ENCODE data around the gene KLB. TPM values are rescaled to one million over a fixed set of nuclear protein-coding genes. Genes with fewer than 3 reads are reported as not detected.

Gene KLB
- total and polyA plus RNA-seq, 4 donors: 13.5 to 31.0 (median 22.8) TPM

- TF ChIP-seq, protein P1, sequence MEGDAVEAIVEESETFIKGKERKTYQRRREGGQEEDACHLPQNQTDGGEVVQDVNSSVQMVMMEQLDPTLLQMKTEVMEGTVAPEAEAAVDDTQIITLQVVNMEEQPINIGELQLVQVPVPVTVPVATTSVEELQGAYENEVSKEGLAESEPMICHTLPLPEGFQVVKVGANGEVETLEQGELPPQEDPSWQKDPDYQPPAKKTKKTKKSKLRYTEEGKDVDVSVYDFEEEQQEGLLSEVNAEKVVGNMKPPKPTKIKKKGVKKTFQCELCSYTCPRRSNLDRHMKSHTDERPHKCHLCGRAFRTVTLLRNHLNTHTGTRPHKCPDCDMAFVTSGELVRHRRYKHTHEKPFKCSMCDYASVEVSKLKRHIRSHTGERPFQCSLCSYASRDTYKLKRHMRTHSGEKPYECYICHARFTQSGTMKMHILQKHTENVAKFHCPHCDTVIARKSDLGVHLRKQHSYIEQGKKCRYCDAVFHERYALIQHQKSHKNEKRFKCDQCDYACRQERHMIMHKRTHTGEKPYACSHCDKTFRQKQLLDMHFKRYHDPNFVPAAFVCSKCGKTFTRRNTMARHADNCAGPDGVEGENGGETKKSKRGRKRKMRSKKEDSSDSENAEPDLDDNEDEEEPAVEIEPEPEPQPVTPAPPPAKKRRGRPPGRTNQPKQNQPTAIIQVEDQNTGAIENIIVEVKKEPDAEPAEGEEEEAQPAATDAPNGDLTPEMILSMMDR (IDR thresholded peaks at IDR 0.05; ENCODE audit: low read depth, low read length, missing input control): no peak
- TF ChIP-seq NR2F2 (IDR thresholded peaks at IDR 0.05) (no peak), ZBTB33 (IDR thresholded peaks at IDR 0.05) (no peak), HNF4A (conservative IDR thresholded peaks at IDR 0.05) (no peak), ATF3 (IDR thresholded peaks at IDR 0.05) (no peak), MAX (IDR thresholded peaks at IDR 0.05) (no peak), FOXA1 (IDR thresholded peaks at IDR 0.05) (no peak), SP1 (IDR thresholded peaks at IDR 0.05) (no peak), RXRA (IDR thresholded peaks at IDR 0.05) (no peak), RAD21 (IDR thresholded peaks at IDR 0.05) (no peak), GABPA (IDR thresholded peaks at IDR 0.05 in 1 of 2, conservative IDR thresholded peaks at IDR 0.05 in 1 of 2) (no peak), JUND (IDR thresholded peaks at IDR 0.05) (no peak), FOXA2 (IDR thresholded peaks at IDR 0.05) (no peak), EGR1 (IDR thresholded peaks at IDR 0.05; ENCODE audit: low read depth in 2 of 2) (no peak), YY1 (IDR thresholded peaks at IDR 0.05) (no peak), TAF1 (conservative IDR thresholded peaks at IDR 0.05) (no peak), HNF4G (IDR thresholded peaks at IDR 0.05) (no peak)
- TF ChIP-seq, protein P2, sequence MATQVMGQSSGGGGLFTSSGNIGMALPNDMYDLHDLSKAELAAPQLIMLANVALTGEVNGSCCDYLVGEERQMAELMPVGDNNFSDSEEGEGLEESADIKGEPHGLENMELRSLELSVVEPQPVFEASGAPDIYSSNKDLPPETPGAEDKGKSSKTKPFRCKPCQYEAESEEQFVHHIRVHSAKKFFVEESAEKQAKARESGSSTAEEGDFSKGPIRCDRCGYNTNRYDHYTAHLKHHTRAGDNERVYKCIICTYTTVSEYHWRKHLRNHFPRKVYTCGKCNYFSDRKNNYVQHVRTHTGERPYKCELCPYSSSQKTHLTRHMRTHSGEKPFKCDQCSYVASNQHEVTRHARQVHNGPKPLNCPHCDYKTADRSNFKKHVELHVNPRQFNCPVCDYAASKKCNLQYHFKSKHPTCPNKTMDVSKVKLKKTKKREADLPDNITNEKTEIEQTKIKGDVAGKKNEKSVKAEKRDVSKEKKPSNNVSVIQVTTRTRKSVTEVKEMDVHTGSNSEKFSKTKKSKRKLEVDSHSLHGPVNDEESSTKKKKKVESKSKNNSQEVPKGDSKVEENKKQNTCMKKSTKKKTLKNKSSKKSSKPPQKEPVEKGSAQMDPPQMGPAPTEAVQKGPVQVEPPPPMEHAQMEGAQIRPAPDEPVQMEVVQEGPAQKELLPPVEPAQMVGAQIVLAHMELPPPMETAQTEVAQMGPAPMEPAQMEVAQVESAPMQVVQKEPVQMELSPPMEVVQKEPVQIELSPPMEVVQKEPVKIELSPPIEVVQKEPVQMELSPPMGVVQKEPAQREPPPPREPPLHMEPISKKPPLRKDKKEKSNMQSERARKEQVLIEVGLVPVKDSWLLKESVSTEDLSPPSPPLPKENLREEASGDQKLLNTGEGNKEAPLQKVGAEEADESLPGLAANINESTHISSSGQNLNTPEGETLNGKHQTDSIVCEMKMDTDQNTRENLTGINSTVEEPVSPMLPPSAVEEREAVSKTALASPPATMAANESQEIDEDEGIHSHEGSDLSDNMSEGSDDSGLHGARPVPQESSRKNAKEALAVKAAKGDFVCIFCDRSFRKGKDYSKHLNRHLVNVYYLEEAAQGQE (IDR thresholded peaks at IDR 0.05): no peak
- no peaks in the 10 kb centered on the region for H3K9me3 ChIP-seq (ENCODE audit: control insufficient read depth in 4 of 4, low read length in 3 of 4)
- no peaks in the 10 kb centered on the region for H3K27me3 ChIP-seq (ENCODE audit: control insufficient read depth in 4 of 4, insufficient read depth in 4 of 4, low read length in 3 of 4)
- H3K9ac ChIP-seq (ENCODE audit: low read depth in 1 of 2, low read length in 2 of 2): no peak overlapping the region
- no peak overlapping the region for H3K4me3 ChIP-seq (ENCODE audit: low read depth in 1 of 3, low read length in 3 of 3)
- 88% methylated on average over 6 of the region's 6 CpGs for WGBS
- no peak overlapping the region for H3K27ac ChIP-seq (ENCODE audit: low read depth in 1 of 2, low read length in 2 of 2)
- H3K36me3 ChIP-seq (ENCODE audit: control insufficient read depth in 4 of 4, insufficient read depth in 3 of 4, low read depth in 1 of 4, low read length in 3 of 4): no peaks in the 10 kb centered on the region
- DNase-seq (ENCODE audit: low spot score): no peak
- no peaks in the 10 kb centered on the region for H3K4me1 ChIP-seq (ENCODE audit: control insufficient read depth in 4 of 4, insufficient read depth in 4 of 4, low read length in 3 of 4)
Observed at GRCh38 chr4:39484582-39485272, 78.0 kb downstream of the KLB start.
